ENCODE measurements around the gene SLC35F4. TPM values are rescaled to one million over a fixed set of nuclear protein-coding genes. Genes with fewer than 3 reads are reported as not detected.

Gene SLC35F4
- total RNA-seq, 1 donor = not detected

DNA sequence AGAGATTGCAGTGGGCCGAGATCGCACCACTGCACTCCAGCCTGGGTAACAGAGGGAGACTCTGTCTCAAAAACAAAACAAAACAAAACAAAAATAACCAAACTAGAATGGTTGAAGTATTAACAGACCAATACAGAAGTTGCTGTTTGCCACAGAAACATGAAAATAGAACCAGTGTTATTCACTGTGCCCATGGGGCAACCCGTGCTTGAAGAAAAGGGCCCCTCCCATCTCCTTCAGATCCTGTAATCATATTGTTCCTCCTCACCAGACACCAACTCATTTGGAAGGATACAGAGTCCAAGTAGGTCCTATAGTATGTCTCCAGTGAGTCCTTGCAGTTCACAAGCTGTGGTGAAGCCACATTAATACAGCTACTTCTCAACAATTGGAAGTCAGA lies 30.9 kb downstream of the SLC35F4 start:
- H3K4me1 ChIP-seq (ENCODE audit: insufficient read depth, low read length) = no peaks in the 10 kb centered on the region
- H3K4me3 ChIP-seq (ENCODE audit: low read length) = no peak overlapping the region
- no peaks in the 10 kb centered on the region for H3K27me3 ChIP-seq (ENCODE audit: insufficient read depth, low read length)
- no peaks in the 10 kb centered on the region for H3K9me3 ChIP-seq (ENCODE audit: low read depth, low read length)

DNA sequence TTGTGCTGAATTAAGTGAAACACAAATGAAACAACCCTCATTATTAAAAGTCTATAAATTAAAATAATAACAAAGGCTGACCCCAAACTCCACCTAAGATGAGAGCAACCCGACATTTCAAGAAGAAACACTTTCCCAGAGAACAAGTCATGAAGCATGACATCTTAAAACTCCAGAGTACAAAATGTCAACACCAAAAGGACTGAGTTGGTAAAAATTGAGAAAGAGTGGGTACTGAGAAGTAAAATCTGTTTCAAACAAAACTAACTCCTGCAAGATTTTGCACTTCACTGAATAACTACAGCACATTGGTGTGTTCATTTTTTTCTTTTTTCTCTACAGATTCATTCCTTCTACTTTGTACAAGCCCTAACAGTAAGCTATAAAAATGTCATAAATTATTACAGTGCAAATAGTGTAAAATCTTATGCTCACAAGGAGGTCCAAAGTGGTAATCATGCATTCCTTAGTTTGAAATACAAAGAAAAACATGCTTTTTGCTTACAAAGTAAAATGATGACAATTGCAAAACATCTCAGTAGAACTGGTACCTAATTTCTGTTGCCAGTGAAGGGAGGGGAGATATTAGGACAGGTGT lies 31.8 kb downstream of the SLC35F4 start:
- Histone ChIP-seq H3K4me3 (ENCODE audit: low read length) (no peak overlapping the region), H3K27me3 (ENCODE audit: insufficient read depth, low read length) (no peaks in the 10 kb centered on the region), H3K4me1 (ENCODE audit: insufficient read depth, low read length) (no peaks in the 10 kb centered on the region), H3K9me3 (ENCODE audit: low read depth, low read length) (no peaks in the 10 kb centered on the region)

DNA sequence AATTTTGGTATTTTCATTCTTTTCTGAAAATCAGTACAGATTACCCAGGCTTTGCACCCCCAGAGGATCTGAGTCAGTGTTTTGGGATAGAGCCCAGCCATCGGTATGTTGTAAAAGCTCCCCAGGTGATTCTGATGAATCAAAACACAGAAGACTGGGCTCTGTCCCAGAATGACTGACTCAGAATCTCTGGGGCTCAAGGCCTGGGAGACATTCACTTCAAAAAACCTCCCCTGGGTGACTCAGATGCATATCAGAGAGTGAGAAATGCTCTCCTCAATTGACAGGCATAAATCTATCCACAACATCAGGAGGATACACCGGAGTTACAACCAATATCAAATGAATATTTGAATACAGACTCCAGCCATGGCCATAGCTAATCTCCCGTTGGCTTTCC lies 32.6 kb downstream of the SLC35F4 start:
- no peaks in the 10 kb centered on the region for H3K9me3 ChIP-seq (ENCODE audit: low read depth, low read length)
- H3K27me3 ChIP-seq (ENCODE audit: insufficient read depth, low read length) = no peaks in the 10 kb centered on the region
- no peak overlapping the region for H3K4me3 ChIP-seq (ENCODE audit: low read length)
- no peaks in the 10 kb centered on the region for H3K4me1 ChIP-seq (ENCODE audit: insufficient read depth, low read length)

GRCh38 chr14:57831981-57832380 lies 33.9 kb downstream of the SLC35F4 start:
- Histone ChIP-seq H3K27me3 (ENCODE audit: insufficient read depth, low read length) (no peaks in the 10 kb centered on the region), H3K4me3 (ENCODE audit: low read length) (no peak overlapping the region), H3K9me3 (ENCODE audit: low read depth, low read length) (no peaks in the 10 kb centered on the region), H3K4me1 (ENCODE audit: insufficient read depth, low read length) (no peaks in the 10 kb centered on the region)

GRCh38 chr14:57828713-57829112 lies 37.2 kb downstream of the SLC35F4 start:
- no peaks in the 10 kb centered on the region for H3K4me1 ChIP-seq (ENCODE audit: insufficient read depth, low read length)
- no peaks in the 10 kb centered on the region for H3K9me3 ChIP-seq (ENCODE audit: low read depth, low read length)
- H3K27me3 ChIP-seq (ENCODE audit: insufficient read depth, low read length) = no peaks in the 10 kb centered on the region
- no peak overlapping the region for H3K4me3 ChIP-seq (ENCODE audit: low read length)

DNA sequence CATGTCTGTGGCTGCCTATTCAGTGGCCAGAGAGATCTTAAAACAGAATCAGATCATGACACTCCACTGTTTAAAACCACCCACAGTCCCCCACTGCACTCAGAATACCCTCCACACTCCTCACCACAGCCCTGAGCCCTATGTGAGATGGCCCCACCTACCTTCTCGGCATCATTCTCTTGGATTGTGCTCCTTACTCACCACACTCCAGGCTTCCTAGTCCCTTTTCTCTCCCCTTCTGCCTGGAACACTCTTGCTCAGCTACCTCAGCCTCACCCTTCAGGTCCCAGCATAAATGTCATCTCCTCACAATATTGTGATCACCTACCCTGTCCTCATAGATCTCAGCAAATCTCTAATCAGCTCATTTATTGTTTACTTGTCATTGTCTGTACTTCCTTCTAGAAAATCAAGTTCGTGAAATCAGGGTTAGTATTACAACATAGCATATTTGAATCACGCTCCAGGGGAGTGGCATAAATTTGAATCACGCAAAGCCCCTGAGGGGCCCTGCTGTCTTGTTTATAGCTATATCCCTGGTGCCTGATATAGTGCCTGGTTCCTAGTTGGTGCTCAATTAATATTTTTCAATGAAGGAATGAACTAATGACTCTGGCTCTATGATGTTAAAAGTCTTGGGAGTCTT lies 42.8 kb downstream of the SLC35F4 start:
- no peaks in the 10 kb centered on the region for H3K4me1 ChIP-seq (ENCODE audit: insufficient read depth, low read length)
- no peaks in the 10 kb centered on the region for H3K27me3 ChIP-seq (ENCODE audit: insufficient read depth, low read length)
- no peak overlapping the region for H3K4me3 ChIP-seq (ENCODE audit: low read length)
- no peaks in the 10 kb centered on the region for H3K9me3 ChIP-seq (ENCODE audit: low read depth, low read length)

GRCh38 chr14:57822081-57822480 lies 43.8 kb downstream of the SLC35F4 start:
- H3K27me3 ChIP-seq (ENCODE audit: insufficient read depth, low read length) = no peaks in the 10 kb centered on the region
- H3K9me3 ChIP-seq (ENCODE audit: low read depth, low read length) = no peaks in the 10 kb centered on the region
- H3K4me3 ChIP-seq (ENCODE audit: low read length) = no peak overlapping the region
- H3K4me1 ChIP-seq (ENCODE audit: insufficient read depth, low read length) = no peaks in the 10 kb centered on the region

- Histone ChIP-seq H3K9me3 (ENCODE audit: low read depth, low read length) (no peaks in the 10 kb centered on the region), H3K4me1 (ENCODE audit: insufficient read depth, low read length) (no peaks in the 10 kb centered on the region), H3K27me3 (ENCODE audit: insufficient read depth, low read length) (no peaks in the 10 kb centered on the region), H3K4me3 (ENCODE audit: low read length) (no peak overlapping the region)
Observed at GRCh38 chr14:57820581-57820980, 45.3 kb downstream of the SLC35F4 start.

DNA sequence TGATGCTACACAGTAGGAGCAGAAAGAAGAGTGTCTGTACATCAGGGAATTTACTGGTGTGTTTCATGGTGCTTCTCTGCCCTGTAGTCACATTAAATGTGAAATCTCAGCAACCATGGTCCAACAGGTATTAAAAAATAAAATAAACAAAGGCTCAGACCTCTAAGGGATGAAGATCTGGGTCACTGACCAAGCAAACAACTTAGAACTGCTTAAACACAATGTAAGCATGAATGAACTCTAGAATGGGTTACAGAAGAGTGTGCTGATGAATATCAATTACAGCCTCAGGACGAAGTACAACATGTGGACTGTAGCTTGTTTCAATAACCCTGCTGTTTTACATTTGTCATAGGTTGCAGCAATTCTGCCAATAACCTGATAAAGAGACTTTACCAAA lies 47.4 kb downstream of the SLC35F4 start:
- Histone ChIP-seq H3K27me3 (ENCODE audit: insufficient read depth, low read length) (no peaks in the 10 kb centered on the region), H3K4me1 (ENCODE audit: insufficient read depth, low read length) (no peaks in the 10 kb centered on the region)

DNA sequence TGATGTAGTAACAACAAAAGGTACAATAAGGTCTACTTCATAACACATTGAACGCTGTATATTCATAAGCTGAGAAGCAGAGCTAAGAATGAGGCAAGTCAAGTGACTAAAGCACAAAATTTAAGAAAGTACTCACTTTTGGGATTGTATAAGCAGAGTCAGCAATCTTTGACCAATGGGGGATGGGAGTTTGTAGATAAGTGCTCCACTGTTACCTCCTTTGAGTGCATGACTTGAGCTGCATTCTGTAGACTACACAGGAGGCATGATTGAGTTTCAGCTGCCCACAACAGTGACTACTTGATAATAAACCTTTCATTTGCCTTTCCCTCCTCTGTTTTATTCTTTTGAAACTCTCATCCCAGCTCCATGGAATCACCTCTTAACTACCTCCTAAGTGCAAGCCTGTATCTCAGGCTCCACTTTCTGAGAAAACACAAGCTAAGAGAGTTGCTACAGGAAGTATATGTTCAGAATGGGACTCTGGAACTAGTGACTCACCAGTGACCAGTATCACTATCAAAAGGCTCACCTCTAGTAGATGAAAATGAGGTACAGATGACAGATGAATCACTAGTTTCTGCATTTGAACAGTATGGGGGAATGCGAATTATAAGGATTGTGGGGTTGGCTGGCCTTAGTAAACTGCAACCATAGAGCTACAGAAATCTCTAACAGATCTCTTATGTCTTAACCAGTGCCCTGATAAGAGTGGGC lies 49.2 kb downstream of the SLC35F4 start:
- H3K4me1 ChIP-seq (ENCODE audit: insufficient read depth, low read length) = no peaks in the 10 kb centered on the region
- H3K4me3 ChIP-seq (ENCODE audit: low read length) = no peak overlapping the region
- no peaks in the 10 kb centered on the region for H3K9me3 ChIP-seq (ENCODE audit: low read depth, low read length)
- H3K27me3 ChIP-seq (ENCODE audit: insufficient read depth, low read length) = no peaks in the 10 kb centered on the region

More for the DNA sequence above, 47.4 kb downstream of the SLC35F4 start:
- Histone ChIP-seq H3K4me3 (ENCODE audit: low read length) (no peak overlapping the region), H3K9me3 (ENCODE audit: low read depth, low read length) (no peaks in the 10 kb centered on the region)

- no peaks in the 10 kb centered on the region for H3K4me1 ChIP-seq (ENCODE audit: insufficient read depth, low read length)
- H3K27me3 ChIP-seq (ENCODE audit: insufficient read depth, low read length) = no peaks in the 10 kb centered on the region
- no peaks in the 10 kb centered on the region for H3K9me3 ChIP-seq (ENCODE audit: low read depth, low read length)
- no peak overlapping the region for H3K4me3 ChIP-seq (ENCODE audit: low read length)
Observed at GRCh38 chr14:57814726-57815125, 51.2 kb downstream of the SLC35F4 start.

GRCh38 chr14:57812741-57813140 lies 53.2 kb downstream of the SLC35F4 start:
- Histone ChIP-seq H3K4me1 (ENCODE audit: insufficient read depth, low read length) (no peaks in the 10 kb centered on the region), H3K4me3 (ENCODE audit: low read length) (no peak overlapping the region), H3K9me3 (ENCODE audit: low read depth, low read length) (no peaks in the 10 kb centered on the region), H3K27me3 (ENCODE audit: insufficient read depth, low read length) (no peaks in the 10 kb centered on the region)

GRCh38 chr14:57811998-57812546 lies 53.8 kb downstream of the SLC35F4 start:
- H3K9me3 ChIP-seq (ENCODE audit: low read depth, low read length) = no peaks in the 10 kb centered on the region
- no peaks in the 10 kb centered on the region for H3K27me3 ChIP-seq (ENCODE audit: insufficient read depth, low read length)
- no peak overlapping the region for H3K4me3 ChIP-seq (ENCODE audit: low read length)
- no peaks in the 10 kb centered on the region for H3K4me1 ChIP-seq (ENCODE audit: insufficient read depth, low read length)

DNA sequence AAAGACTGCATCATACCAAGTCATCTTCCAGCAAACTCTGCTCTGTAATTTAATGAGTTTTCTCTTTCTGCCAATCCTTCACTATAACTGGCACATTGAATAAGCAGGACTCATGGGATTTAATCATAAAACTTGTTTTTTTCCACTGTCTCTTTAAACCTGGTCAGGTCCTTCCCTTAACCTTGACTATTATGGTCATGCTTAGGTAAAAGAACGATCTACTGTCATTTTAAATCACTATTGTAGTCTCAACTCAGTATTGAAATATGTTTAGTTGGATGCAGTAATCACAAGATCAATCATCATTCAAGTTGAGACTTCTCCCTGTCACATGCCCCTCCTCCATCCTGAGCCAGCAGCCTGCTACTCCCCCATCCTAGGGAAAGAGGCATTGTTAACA lies 56.1 kb downstream of the SLC35F4 start:
- H3K27me3 ChIP-seq (ENCODE audit: insufficient read depth, low read length) = no peaks in the 10 kb centered on the region
- H3K4me1 ChIP-seq (ENCODE audit: insufficient read depth, low read length) = no peaks in the 10 kb centered on the region
- no peaks in the 10 kb centered on the region for H3K9me3 ChIP-seq (ENCODE audit: low read depth, low read length)
- H3K4me3 ChIP-seq (ENCODE audit: low read length) = no peak overlapping the region

DNA sequence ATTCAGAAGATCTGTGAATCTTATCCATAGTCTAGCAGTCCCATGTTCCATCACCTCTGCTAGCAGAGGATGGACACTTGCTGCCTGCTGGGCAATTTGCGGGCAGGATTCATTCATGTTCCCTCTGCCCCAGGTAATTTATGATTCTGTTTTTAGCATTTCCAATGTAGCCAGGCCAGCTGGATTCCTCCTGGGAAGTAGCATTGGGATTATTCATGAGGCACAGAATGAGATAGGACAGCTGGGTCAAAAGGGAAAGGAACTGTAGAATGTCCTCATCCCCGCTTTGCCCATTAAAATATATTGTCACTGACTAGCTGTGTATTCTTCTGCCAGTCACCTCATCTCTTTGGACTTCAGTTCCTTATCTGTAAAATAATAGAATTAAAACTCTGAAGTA lies 68.7 kb downstream of the SLC35F4 start:
- Histone ChIP-seq H3K27me3 (ENCODE audit: insufficient read depth, low read length) (no peaks in the 10 kb centered on the region), H3K9me3 (ENCODE audit: low read depth, low read length) (no peaks in the 10 kb centered on the region), H3K4me3 (ENCODE audit: low read length) (no peak overlapping the region), H3K4me1 (ENCODE audit: insufficient read depth, low read length) (no peaks in the 10 kb centered on the region)

Data from mononuclear cell (primary cell).